DND-41 (cell line): Measurements from ENCODE around the gene ZNF133.

ENCODE experiments used
- EZH2 ChIP-seq: IDR thresholded peaks from 3 replicates; pipeline ENCODE4 v1.6.1; 2012; ENCODE audit warnings: borderline replicate concordance, low read depth, mild to moderate bottlenecking, moderate library complexity, low read length, inconsistent platforms; ENCODE audit not compliant: severe bottlenecking
- TF ChIP-seq, protein P1 (sequence below): IDR thresholded peaks from 2 replicates; pipeline ENCODE4 v1.5.1; 2012; ENCODE audit warnings: borderline replicate concordance, low read length, moderate library complexity, mild to moderate bottlenecking; ENCODE audit not compliant: poor library complexity, severe bottlenecking; ENCODE audit errors: extremely low read depth

DNA sequence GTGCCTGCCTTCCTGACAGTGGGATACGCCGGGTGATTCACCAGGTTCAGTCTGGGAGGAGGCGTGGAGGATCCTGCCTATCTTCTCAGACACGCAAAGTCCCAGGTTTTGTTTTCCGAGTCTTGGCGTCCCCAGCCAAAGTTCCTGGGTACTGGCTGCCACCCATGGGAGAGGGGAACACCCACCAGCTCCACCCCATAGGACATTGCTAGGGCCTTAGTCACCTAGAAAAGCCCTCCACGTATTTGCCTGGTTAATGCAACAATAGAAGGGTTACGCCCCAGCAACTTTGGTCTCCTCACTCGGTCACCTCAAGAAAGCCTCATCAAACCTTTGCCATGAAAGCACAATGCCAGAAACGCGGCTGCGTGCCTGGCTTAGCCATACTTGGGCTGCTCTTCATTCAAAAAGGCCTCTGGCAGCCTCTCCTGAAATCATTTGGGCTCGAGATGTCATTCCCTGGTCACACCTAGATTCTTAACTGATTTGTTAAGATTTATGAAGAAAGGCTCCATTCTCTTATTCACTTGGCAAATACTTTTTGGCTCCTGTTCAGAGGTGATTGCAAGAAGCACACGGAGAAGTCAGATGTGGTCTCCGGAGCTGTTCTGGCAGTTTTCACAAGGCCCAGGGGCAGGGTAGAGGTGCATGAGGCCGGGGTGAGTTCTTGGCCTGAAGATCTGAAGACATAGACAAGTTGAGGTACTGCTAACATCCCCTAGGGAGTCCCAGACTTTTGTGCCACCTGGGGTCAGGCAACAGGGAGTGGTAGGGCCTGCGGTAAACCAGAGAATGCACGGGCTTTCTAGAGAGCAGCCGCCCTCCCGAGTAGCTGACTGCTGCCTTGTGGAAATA, 35.5 kb upstream of the ZNF133 start:
- TF ChIP-seq, protein P1, sequence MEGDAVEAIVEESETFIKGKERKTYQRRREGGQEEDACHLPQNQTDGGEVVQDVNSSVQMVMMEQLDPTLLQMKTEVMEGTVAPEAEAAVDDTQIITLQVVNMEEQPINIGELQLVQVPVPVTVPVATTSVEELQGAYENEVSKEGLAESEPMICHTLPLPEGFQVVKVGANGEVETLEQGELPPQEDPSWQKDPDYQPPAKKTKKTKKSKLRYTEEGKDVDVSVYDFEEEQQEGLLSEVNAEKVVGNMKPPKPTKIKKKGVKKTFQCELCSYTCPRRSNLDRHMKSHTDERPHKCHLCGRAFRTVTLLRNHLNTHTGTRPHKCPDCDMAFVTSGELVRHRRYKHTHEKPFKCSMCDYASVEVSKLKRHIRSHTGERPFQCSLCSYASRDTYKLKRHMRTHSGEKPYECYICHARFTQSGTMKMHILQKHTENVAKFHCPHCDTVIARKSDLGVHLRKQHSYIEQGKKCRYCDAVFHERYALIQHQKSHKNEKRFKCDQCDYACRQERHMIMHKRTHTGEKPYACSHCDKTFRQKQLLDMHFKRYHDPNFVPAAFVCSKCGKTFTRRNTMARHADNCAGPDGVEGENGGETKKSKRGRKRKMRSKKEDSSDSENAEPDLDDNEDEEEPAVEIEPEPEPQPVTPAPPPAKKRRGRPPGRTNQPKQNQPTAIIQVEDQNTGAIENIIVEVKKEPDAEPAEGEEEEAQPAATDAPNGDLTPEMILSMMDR, result no peak
- TF ChIP-seq EZH2, result no peak
